ENCODE data around the gene SPATA32.

SPATA32 gene

GRCh38 chr17:45290269-45290765, 28.4 kb upstream of the SPATA32 start:
- Histone ChIP-seq H3K79me2 (ENCODE audit: control insufficient read depth, low read length) (peaks cover 26% of the 10 kb centered on the region), H3K4me1 (ENCODE audit: control insufficient read depth, low read length) (peaks cover 21% of the 10 kb centered on the region), H4K20me1 (ENCODE audit: control insufficient read depth, insufficient read depth, low read depth, low read length) (no peaks in the 10 kb centered on the region), H3K9me2 (replicated peaks; ENCODE audit: control insufficient read depth, low read length) (no peaks in the 10 kb centered on the region), H3K36me3 (ENCODE audit: control insufficient read depth, low read length) (peaks cover 31% of the 10 kb centered on the region), H3K4me3 (ENCODE audit: low read length) (no peak overlapping the region), H3K9me3 (ENCODE audit: control insufficient read depth, insufficient read depth, low read length) (no peaks in the 10 kb centered on the region), H3F3A (ENCODE audit: control insufficient read depth, insufficient read depth) (no peaks in the 10 kb centered on the region), H3K27ac (ENCODE audit: low read depth, low read length) (no peak overlapping the region), H3K4me2 (ENCODE audit: low read length) (no peak overlapping the region), H3K27me3 (ENCODE audit: control insufficient read depth, low read length) (no peaks in the 10 kb centered on the region)
- TF ChIP-seq CTCF (IDR thresholded peaks at IDR 0.05; ENCODE audit: low read depth, low read length, poor library complexity, severe bottlenecking) (no peak), EZH2phosphoT487 (IDR thresholded peaks at IDR 0.05; ENCODE audit: borderline replicate concordance, low read length) (no peak)

GRCh38 chr17:45289301-45290268, 27.7 kb upstream of the SPATA32 start:
- no peaks in the 10 kb centered on the region for H3K9me3 ChIP-seq (ENCODE audit: control insufficient read depth, insufficient read depth, low read length)
- no peak overlapping the region for H3K27ac ChIP-seq (ENCODE audit: low read depth, low read length)
- no peaks in the 10 kb centered on the region for H3F3A ChIP-seq (ENCODE audit: control insufficient read depth, insufficient read depth)
- peaks cover 33% of the 10 kb centered on the region for H3K36me3 ChIP-seq (ENCODE audit: control insufficient read depth, low read length)
- no peaks in the 10 kb centered on the region for H3K9me2 ChIP-seq (replicated peaks; ENCODE audit: control insufficient read depth, low read length)
- TF ChIP-seq EZH2phosphoT487 (IDR thresholded peaks at IDR 0.05; ENCODE audit: borderline replicate concordance, low read length) (no peak), CTCF (IDR thresholded peaks at IDR 0.05; ENCODE audit: low read depth, low read length, poor library complexity, severe bottlenecking) (no peak)
- H3K4me2 ChIP-seq (ENCODE audit: low read length): no peak overlapping the region
- no peaks in the 10 kb centered on the region for H3K27me3 ChIP-seq (ENCODE audit: control insufficient read depth, low read length)
- H4K20me1 ChIP-seq (ENCODE audit: control insufficient read depth, insufficient read depth, low read depth, low read length): no peaks in the 10 kb centered on the region
- no peak overlapping the region for H3K4me3 ChIP-seq (ENCODE audit: low read length)
- peaks cover 18% of the 10 kb centered on the region for H3K79me2 ChIP-seq (ENCODE audit: control insufficient read depth, low read length)
- H3K4me1 ChIP-seq (ENCODE audit: control insufficient read depth, low read length): peaks cover 21% of the 10 kb centered on the region

- H3F3A ChIP-seq (ENCODE audit: control insufficient read depth, insufficient read depth): no peaks in the 10 kb centered on the region
- H4K20me1 ChIP-seq (ENCODE audit: control insufficient read depth, insufficient read depth, low read depth, low read length): no peaks in the 10 kb centered on the region
- H3K27me3 ChIP-seq (ENCODE audit: control insufficient read depth, low read length): no peaks in the 10 kb centered on the region
- H3K27ac ChIP-seq (ENCODE audit: low read depth, low read length): no peak overlapping the region
- peaks cover 26% of the 10 kb centered on the region for H3K4me1 ChIP-seq (ENCODE audit: control insufficient read depth, low read length)
- TF ChIP-seq CTCF (IDR thresholded peaks at IDR 0.05; ENCODE audit: low read depth, low read length, poor library complexity, severe bottlenecking) (no peak), EZH2phosphoT487 (IDR thresholded peaks at IDR 0.05; ENCODE audit: borderline replicate concordance, low read length) (no peak)
- H3K36me3 ChIP-seq (ENCODE audit: control insufficient read depth, low read length): peaks cover 41% of the 10 kb centered on the region
- H3K9me3 ChIP-seq (ENCODE audit: control insufficient read depth, insufficient read depth, low read length): no peaks in the 10 kb centered on the region
- H3K4me2 ChIP-seq (ENCODE audit: low read length): no peak overlapping the region
- H3K9me2 ChIP-seq (replicated peaks; ENCODE audit: control insufficient read depth, low read length): no peaks in the 10 kb centered on the region
- no peak overlapping the region for H3K4me3 ChIP-seq (ENCODE audit: low read length)
- H3K79me2 ChIP-seq (ENCODE audit: control insufficient read depth, low read length): peaks cover 11% of the 10 kb centered on the region
Measured at GRCh38 chr17:45288825-45289224, 26.9 kb upstream of the SPATA32 start.

Data from DOHH2 (cell line).